LHCN-M2 (cell line): ENCODE data around the gene CFAP251. TPM values are rescaled to one million over a fixed set of nuclear protein-coding genes. Genes with fewer than 3 reads are reported as not detected.
A peak's percentile ranks its signal among the peaks of the same experiment; 100 is the strongest.

Experiments
- DNase-seq: peaks from one replicate; pipeline ENCODE4 v3.0.0-alpha.2; 2012; ENCODE audit warnings: low read depth
- total RNA-seq: library from RNA; depleted of rRNA; stranded (reverse); fragments of >200 nt; gene quantifications from 2 replicates; pipeline ENCODE4 v1.2.3, GENCODE V29; 2014

CFAP251 gene
- total RNA-seq, 1 experiment from 2014 or later, result 2.2 TPM

GRCh38 chr12:122001466-122002209 lies 83.2 kb downstream of the CFAP251 start:
- no peak for DNase-seq

DNA sequence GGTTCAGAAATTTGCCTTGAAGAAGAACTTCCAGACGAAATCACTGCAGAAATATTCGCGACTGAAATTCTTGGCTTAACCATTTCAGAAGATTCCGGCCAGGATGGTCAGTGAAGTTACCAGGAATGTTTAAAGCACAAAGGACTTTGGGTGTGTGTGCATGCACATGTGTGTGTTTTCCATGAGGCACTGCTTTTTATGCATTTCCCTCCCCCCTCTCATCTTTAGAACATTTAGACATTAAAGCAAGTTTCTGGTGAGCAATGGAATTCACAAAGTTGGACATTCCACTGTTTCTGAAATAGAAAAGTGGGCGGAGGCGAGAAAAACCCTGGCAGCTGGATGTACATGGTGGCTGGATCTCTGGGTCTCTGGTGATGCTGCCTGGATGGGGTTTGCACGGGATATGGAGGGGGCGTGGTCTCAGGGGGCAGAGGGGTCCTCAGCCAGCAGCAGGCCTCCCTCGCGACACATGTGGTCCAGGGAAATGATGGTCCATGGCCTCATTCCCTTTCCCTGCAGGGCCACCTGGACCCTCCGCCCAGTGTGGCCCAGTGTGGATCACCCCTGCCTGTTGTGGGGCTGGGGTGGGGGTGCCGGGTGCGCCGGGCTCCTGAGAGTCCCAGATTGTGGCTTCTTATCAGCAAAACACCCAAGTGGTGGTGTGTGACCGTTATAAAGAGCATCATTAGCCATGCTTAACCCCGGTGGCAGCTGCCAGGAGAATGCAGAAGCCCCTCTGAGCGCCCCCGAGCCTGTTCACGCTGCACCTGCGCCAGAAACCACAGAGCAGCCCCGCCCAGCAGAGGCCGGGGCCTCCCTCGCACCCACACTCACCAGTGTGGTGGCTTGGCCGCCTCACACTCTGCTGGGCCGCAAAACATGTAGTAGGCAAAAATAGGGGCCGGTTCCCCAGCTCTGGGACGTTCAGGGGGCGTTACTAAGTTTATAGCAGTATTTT lies 85.5 kb downstream of the CFAP251 start:
- peak; percentile 49 for DNase-seq

GRCh38 chr12:122004633-122005071 lies 86.3 kb downstream of the CFAP251 start:
- peak; percentile 42 for DNase-seq

DNA sequence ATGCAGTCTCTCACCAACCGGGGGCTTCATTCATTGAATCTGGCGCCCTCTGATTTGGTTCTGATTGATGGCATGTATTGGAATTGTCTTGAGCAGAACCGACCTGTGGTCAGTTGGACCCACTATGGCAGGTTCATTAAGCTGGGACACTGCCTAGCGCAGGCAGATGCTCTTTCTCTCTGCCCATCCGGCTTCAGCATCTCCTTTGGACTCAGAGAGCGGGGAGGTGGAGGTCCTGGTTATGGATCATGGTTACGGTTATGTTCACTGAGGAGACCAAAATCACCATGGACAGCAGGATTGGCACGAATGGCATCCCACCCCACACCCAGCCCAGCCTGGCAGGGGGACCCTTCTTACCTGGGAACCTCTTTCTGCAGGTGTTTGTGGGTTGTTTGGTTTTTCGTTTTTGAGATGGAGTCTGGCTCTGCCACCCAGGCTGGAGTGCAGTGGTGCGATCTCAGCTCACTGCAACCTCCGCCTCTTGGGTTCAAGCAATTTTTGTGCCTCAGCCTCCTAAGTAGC lies 86.9 kb downstream of the CFAP251 start:
- no peak for DNase-seq

DNA sequence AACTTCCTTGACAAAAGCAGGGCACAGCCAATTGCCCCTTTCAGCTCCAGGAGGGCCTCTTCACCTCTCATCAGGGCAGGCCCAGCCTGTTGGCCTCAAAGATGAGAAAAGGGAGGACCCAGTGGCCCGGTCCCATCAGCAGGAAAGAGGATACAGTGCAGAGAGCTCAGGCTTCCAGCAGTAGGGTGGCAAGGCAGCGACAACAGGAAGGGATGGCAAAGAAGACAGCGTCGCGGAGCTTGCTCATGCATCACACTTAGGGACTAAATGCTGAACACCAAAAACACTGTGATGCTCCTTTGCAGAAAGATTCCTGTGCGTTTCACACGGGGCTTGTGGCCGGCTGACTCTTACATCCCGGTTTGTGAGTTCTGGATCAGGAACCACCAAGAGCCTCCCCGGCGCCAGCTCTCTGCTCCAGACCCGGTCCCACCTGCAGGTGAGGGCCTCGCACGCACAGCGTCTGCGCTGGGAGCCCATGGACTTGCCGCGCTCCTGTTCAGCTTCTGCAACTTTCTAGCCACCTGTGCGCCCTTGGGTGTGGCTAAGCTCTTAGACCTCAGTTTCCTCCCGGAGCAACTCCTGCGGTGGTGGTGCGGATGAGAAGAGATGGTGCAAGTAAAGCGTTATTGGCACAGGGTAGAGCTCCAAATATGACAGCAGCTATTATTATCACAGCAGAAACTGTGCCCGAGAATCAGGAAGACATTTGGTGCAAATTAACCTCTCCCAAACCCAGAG lies 88.0 kb downstream of the CFAP251 start:
- no peak for DNase-seq

GRCh38 chr12:122009741-122010140 lies 91.3 kb downstream of the CFAP251 start:
- DNase-seq, result no peak

DNA sequence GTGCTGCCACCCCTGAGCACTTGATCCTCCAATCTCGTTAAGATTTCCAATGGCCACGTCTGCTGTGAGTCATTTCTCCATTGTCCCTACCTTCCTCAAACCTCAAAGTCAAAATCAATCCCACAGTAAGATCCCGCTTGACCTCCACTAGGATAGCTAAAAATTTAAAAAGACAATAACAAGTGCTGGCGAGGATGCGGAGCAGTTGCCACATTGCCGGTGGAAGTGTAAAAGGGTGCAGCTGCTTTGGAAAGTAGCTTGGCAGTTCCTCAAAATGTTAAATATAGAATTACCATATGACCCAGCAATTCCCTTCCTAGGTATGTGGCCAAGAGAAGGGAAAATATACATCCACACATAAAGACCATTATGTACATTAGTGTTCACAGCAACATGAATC lies 93.8 kb downstream of the CFAP251 start:
- DNase-seq, result no peak

DNA sequence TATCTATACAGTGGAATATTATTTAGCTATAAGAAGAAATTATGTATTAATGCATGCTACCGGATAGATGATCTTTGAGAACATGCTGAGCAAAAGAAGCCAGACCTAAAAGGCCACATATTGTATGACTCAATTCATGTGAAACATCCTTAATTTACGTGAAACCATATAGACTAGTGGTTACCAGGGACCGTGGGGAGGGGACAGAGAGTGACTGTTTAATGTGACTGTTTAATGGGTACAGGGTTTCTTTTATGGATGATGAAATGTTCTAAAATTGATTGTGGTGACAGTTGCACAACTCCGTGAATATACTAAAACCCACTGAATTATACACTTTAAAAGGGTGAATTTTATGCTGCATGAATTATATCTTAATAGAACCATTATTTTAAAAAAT lies 94.7 kb downstream of the CFAP251 start:
- DNase-seq, result no peak

GRCh38 chr12:122013791-122014590 lies 95.6 kb downstream of the CFAP251 start:
- DNase-seq, result no peak

GRCh38 chr12:122014781-122015180 lies 96.4 kb downstream of the CFAP251 start:
- DNase-seq, result no peak

- no peak for DNase-seq
Observed at GRCh38 chr12:122018457-122018856, 100.1 kb downstream of the CFAP251 start.

GRCh38 chr12:122018937-122019336 lies 100.5 kb downstream of the CFAP251 start:
- no peak for DNase-seq

- DNase-seq, result no peak
Observed at GRCh38 chr12:122020795-122021192, 102.4 kb downstream of the CFAP251 start.

GRCh38 chr12:122021193-122021821 lies 102.9 kb downstream of the CFAP251 start:
- DNase-seq, result no peak

GRCh38 chr12:122021822-122022392 lies 103.5 kb downstream of the CFAP251 start, which contains the start of gene BCL7A:
BCL7A (plus strand) TSS chr12:122021884; CDS start chr12:122022092, 208 bp downstream.
- peak; percentile 81 for DNase-seq

DNA sequence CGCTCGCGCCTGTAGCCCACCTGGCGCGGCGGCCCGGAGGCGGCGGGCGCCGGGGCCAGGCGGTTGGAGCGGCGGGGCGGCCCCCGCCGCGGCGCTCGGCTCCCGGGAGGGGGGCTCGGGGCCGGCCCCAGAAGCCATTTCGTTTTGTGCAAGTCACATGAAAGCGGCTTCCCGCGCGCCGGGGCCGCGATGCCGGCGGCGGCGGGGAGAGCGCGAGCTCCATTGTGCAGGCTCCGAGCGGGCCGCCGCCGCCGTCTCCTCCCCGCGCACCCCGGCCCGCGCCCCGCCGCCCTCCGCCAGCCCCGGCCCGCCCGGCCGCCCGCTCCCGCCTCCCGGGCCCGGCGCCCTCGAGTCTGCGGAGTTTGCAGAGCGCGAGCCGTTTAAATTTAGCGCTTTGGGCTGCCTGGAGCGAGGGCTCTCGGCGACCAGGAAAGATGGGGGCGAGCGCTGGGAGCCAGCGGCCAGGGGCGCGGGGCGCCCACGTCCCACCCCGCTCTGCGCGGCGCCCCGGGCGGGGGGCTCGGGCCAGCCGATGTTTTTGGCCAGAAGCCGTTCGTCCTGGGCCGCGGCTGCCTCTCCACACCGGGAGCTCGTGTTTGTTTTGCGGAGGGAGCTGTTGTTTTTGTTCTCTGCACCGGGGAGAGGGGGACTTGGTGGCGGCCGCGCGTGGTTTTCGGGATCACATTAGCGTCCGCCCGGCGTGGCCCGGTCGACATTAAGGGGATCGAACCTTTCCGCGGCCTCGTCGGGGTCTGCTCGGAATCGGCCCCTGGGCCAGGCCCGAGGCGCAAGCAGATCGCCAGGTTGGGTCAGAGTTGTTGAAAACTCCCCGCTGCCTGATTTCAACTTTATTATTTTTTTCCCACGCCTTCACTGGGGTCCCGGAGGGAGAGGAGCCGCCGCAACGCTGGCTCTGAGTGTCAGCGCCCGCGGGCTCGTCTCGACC lies 104.3 kb downstream of the CFAP251 start:
- no peak for DNase-seq

DNA sequence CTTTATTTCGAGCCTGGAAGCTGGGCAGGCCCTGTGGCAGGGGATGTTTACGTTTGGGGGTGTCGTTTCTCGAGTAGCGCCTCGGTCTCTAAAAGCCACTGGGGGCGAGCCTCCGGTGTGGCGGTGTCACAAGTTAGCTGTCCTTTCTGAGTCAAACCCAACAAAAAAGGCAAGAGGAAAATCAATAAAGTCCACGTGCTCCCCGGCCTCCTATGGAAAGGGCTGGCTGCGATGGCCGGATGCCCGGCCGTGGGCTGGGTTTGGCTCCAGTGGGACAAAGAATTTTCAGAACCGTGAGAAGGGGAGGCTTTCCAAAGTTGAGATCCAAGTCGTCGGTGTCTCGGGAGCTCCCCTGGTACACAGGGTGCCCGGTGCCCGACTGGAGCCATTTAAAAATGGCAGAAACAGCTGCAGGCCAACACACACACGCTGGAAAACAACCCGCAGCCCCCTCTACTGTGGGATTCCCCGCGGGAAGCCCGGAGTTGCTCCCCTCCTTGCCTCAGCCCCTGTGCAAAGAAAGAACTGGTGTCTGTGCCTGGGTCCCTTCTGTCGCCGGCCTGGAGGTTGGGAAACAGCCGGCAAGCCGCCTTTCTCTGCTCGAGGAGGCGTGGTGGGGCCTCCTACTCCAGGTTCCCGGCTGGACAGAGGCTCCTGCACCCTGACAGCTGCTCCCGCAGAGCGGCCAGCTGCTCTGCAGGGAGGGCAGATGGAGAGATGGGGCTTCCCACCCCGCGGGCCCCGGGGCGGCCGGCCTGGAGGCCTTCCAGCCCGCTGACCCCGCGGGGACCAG lies 105.1 kb downstream of the CFAP251 start:
- DNase-seq, result peak; percentile 80
